KMS-11 (cell line): ENCODE measurements around the gene GALR2.

Experiments used
- H2AFZ ChIP-seq: fragments of 200-600 bp; sonication (generic); 2 replicates; pipeline ENCODE4 v1.6.1; 2016; ENCODE audit warnings: antibody characterized with exemption, mixed run types, low read depth
- H3K27ac ChIP-seq: fragments of 200-600 bp; sonication (generic); 2 replicates; pipeline ENCODE4 v1.6.1; 2016; ENCODE audit warnings: mild to moderate bottlenecking, mixed run types
- H3K27me3 ChIP-seq: fragments of 200-600 bp; sonication (generic); 2 replicates; pipeline ENCODE4 v1.6.1; 2017; ENCODE audit warnings: mild to moderate bottlenecking, low read depth, mixed run types, moderate library complexity; ENCODE audit not compliant: insufficient read depth
- H3K36me3 ChIP-seq: fragments of 200-600 bp; sonication (generic); 2 replicates; pipeline ENCODE4 v1.6.1; 2017; ENCODE audit warnings: mild to moderate bottlenecking, mixed run types; ENCODE audit not compliant: insufficient read depth
- H3K4me1 ChIP-seq: fragments of 200-600 bp; sonication (generic); 2 replicates; pipeline ENCODE4 v1.6.1; 2016; ENCODE audit warnings: mild to moderate bottlenecking, low read depth, mixed run types; ENCODE audit not compliant: poor library complexity, severe bottlenecking
- H3K4me2 ChIP-seq: fragments of 200-600 bp; sonication (generic); 2 replicates; pipeline ENCODE4 v1.7.0; 2016; ENCODE audit warnings: mild to moderate bottlenecking, mixed run types
- H3K4me3 ChIP-seq: fragments of 200-600 bp; sonication (generic); IDR thresholded peaks from 2 replicates; pipeline ENCODE4 v1.6.1; 2017; ENCODE audit warnings: low read depth, low read length, mixed read lengths; ENCODE audit not compliant: insufficient read depth
- H3K79me2 ChIP-seq: fragments of 200-600 bp; sonication (generic); 2 replicates; pipeline ENCODE4 v1.6.1; 2016; ENCODE audit warnings: low read depth, mixed run types; ENCODE audit not compliant: insufficient read depth
- H3K9ac ChIP-seq: fragments of 200-600 bp; sonication (generic); 2 replicates; pipeline ENCODE4 v1.6.1; 2016; ENCODE audit warnings: mild to moderate bottlenecking, mixed run types
- H4K20me1 ChIP-seq: fragments of 200-600 bp; sonication (generic); 2 replicates; pipeline ENCODE4 v1.6.1; 2016; ENCODE audit warnings: mild to moderate bottlenecking, mixed run types; ENCODE audit not compliant: insufficient read depth
- CTCF ChIP-seq: fragments of 200-600 bp; sonication (generic); conservative IDR thresholded peaks from 2 replicates; pipeline ENCODE4 v1.6.1; 2017; ENCODE audit warnings: low read depth, mild to moderate bottlenecking, antibody characterized with exemption, low read length, moderate library complexity, mixed read lengths

GALR2 gene

DNA sequence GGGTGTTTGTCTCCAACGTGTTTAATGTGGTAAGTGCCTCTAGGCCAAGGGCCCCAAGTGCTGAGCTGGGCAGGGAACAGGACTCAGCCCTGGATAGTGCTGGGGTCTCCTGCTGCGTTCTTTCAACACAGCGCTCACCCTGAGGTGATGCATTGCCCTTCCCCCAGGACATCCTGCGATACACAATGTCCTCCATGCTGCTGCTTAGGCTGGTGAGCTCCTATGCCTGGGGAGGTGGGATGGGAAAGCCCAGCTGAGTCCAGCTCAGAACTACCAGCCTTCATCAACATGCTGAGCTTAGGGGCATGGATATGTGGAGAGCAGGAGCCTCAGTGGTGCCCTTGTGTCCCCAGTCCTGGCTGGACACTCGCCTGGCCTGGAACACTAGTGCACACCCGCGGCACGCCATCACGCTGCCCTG, 5.0 kb downstream of the GALR2 start:
- Histone ChIP-seq H3K27me3 (peaks cover 15% of the 10 kb centered on the region), H2AFZ (no peak overlapping the region), H3K4me3 (no peak overlapping the region), H4K20me1 (no peaks in the 10 kb centered on the region), H3K4me2 (no peak overlapping the region), H3K36me3 (no peaks in the 10 kb centered on the region), H3K9ac (no peak overlapping the region), H3K27ac (no peak overlapping the region), H3K4me1 (no peaks in the 10 kb centered on the region), H3K79me2 (no peaks in the 10 kb centered on the region)
- no peak for TF ChIP-seq CTCF

- no peak overlapping the region for H3K4me3 ChIP-seq
- no peaks in the 10 kb centered on the region for H3K4me1 ChIP-seq
- no peak overlapping the region for H2AFZ ChIP-seq
- H3K9ac ChIP-seq, result no peak overlapping the region
- no peak for TF ChIP-seq CTCF
- H3K27ac ChIP-seq, result no peak overlapping the region
- no peaks in the 10 kb centered on the region for H3K79me2 ChIP-seq
- H4K20me1 ChIP-seq, result no peaks in the 10 kb centered on the region
- H3K27me3 ChIP-seq, result peaks cover 15% of the 10 kb centered on the region
- H3K36me3 ChIP-seq, result no peaks in the 10 kb centered on the region
- no peak overlapping the region for H3K4me2 ChIP-seq
These were observed 5.6 kb downstream of the GALR2 start for GRCh38 chr17:76079956-76080767.

DNA sequence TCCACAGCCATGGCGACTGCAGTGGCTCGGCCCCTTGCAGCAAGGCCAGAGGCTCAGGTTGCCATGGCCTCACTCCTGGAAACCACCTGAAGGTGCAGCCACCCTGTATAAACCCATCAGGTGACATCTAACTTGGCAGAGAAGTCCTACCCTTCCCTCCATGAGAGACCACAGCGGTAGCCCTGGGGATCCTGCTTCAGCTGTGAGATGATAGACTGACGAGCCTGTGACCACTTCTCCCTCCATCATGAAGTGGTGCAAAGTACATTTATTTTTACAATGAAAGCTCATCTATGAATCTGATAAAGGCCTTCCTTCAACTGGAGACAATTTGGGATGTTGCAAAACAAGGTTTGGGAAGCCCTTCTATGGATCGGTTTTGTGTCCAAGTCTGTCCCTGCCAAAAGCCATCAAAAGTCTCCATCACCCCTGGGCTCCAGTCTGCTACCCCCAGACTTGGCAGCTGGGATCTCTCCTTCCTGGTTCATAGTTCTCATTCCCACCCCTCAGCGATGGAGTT, 6.2 kb downstream of the GALR2 start:
- Histone ChIP-seq H3K36me3 (no peaks in the 10 kb centered on the region), H2AFZ (no peak overlapping the region), H3K27ac (no peak overlapping the region), H3K4me1 (no peaks in the 10 kb centered on the region), H3K27me3 (peaks cover 15% of the 10 kb centered on the region), H3K79me2 (no peaks in the 10 kb centered on the region), H3K9ac (no peak overlapping the region), H3K4me3 (no peak overlapping the region), H4K20me1 (no peaks in the 10 kb centered on the region), H3K4me2 (no peak overlapping the region)
- TF ChIP-seq CTCF, result no peak

GRCh38 chr17:76081295-76082210, 7.0 kb downstream of the GALR2 start:
- H3K36me3 ChIP-seq, result no peaks in the 10 kb centered on the region

More at GRCh38 chr17:76081295-76082210, 7.0 kb downstream of the GALR2 start:
- no peaks in the 10 kb centered on the region for H3K79me2 ChIP-seq
- no peaks in the 10 kb centered on the region for H4K20me1 ChIP-seq
- H3K4me1 ChIP-seq, result no peaks in the 10 kb centered on the region
- H3K4me3 ChIP-seq, result no peak overlapping the region
- H3K9ac ChIP-seq, result no peak overlapping the region
- H3K27me3 ChIP-seq, result peaks cover 15% of the 10 kb centered on the region
- no peak overlapping the region for H3K27ac ChIP-seq
- no peak overlapping the region for H2AFZ ChIP-seq
- no peak overlapping the region for H3K4me2 ChIP-seq
- TF ChIP-seq CTCF, result no peak
